Activated CD4-positive, alpha-beta T cell treated with anti-CD3 and anti-CD28 coated beads for 1 hour (primary cell): Measurements from ENCODE around the gene CFP.
A peak's percentile ranks its signal among the peaks of the same experiment; 100 is the strongest.
"Not testable (repeated sequence)": the region's sequence is repeated elsewhere in the genome, so short reads cannot be mapped to it uniquely, and the experiment has no call there.

Source experiments
- DNase-seq: peaks from one replicate; pipeline ENCODE4 v3.0.0-alpha.2; 2020

Gene CFP

GRCh38 chrX:47637546-47638195 lies 7.9 kb upstream of the CFP start:
- DNase-seq = no peak

- DNase-seq = no peak
Observed at GRCh38 chrX:47634871-47635575, 5.3 kb upstream of the CFP start.

- DNase-seq = no peak
Observed at GRCh38 chrX:47633689-47634590, 4.2 kb upstream of the CFP start.

GRCh38 chrX:47632666-47633065 lies 2.9 kb upstream of the CFP start:
- DNase-seq = no peak

GRCh38 chrX:47631676-47632075 lies 1.9 kb upstream of the CFP start:
- DNase-seq = no peak

GRCh38 chrX:47628982-47629381 lies 748 bp downstream of the CFP start:
- no peak for DNase-seq

- no peak for DNase-seq
Observed at GRCh38 chrX:47625365-47625764, 4.4 kb downstream of the CFP start.

- DNase-seq = peak; percentile 12
Observed at GRCh38 chrX:47623540-47624027, 6.1 kb downstream of the CFP start.

GRCh38 chrX:47621851-47622250 lies 7.9 kb downstream of the CFP start:
- DNase-seq = no peak

GRCh38 chrX:47620303-47620685 lies 9.4 kb downstream of the CFP start:
- no peak for DNase-seq

GRCh38 chrX:47619486-47620302 lies 10.0 kb downstream of the CFP start, which contains the start of gene SYN1:
TSS of gene SYN1 (minus strand) at chrX:47619857. CDS start at chrX:47619728, 129 bp downstream.
- peak; percentile 67 for DNase-seq

- DNase-seq = no peak
Observed at GRCh38 chrX:47618923-47619485, 10.7 kb downstream of the CFP start.

GRCh38 chrX:47614618-47615017 lies 15.1 kb downstream of the CFP start:
- no peak for DNase-seq

GRCh38 chrX:47613082-47613481 lies 16.6 kb downstream of the CFP start:
- no peak for DNase-seq

GRCh38 chrX:47612418-47612817 lies 17.3 kb downstream of the CFP start:
- DNase-seq = no peak

- DNase-seq = no peak
Observed at GRCh38 chrX:47611926-47612325, 17.8 kb downstream of the CFP start.

- no peak for DNase-seq
Observed at GRCh38 chrX:47611489-47611888, 18.2 kb downstream of the CFP start.

GRCh38 chrX:47610511-47610910 lies 19.2 kb downstream of the CFP start:
- DNase-seq = no peak

- DNase-seq = no peak
Observed at GRCh38 chrX:47608130-47608810, 21.5 kb downstream of the CFP start.

- no peak for DNase-seq
Observed at GRCh38 chrX:47607091-47607490, 22.6 kb downstream of the CFP start.

- no peak for DNase-seq
Observed at GRCh38 chrX:47605024-47605423, 24.7 kb downstream of the CFP start.

- not testable (repeated sequence) for DNase-seq
Observed at GRCh38 chrX:47603125-47603524, 26.6 kb downstream of the CFP start.
